Body of pancreas (tissue), 4 donors: ENCODE results near the gene GLT8D1.

Experiments
- POLR2A ChIP-seq, 3 donors: fragments of 450-650 bp; IDR thresholded peaks; one replicate each; pipeline ENCODE4 v1.6.1; 2016; ENCODE audit warnings: antibody characterized with exemption in 3 of 3, mild to moderate bottlenecking in 2 of 3
- TF ChIP-seq, protein P1 (sequence below), 7 experiments: fragments of 450-650 bp in 4 of 7; fragments of 200-600 bp in 3 of 7; sonication (generic) in 3 of 7; IDR thresholded peaks; one replicate each; pipeline ENCODE4 v1.5.1; 2016 to 2019; ENCODE audit warnings: antibody characterized with exemption in 7 of 7

GRCh38 chr3:52721730-52722008, 16.1 kb upstream of the GLT8D1 start:
- TF ChIP-seq, protein P1, sequence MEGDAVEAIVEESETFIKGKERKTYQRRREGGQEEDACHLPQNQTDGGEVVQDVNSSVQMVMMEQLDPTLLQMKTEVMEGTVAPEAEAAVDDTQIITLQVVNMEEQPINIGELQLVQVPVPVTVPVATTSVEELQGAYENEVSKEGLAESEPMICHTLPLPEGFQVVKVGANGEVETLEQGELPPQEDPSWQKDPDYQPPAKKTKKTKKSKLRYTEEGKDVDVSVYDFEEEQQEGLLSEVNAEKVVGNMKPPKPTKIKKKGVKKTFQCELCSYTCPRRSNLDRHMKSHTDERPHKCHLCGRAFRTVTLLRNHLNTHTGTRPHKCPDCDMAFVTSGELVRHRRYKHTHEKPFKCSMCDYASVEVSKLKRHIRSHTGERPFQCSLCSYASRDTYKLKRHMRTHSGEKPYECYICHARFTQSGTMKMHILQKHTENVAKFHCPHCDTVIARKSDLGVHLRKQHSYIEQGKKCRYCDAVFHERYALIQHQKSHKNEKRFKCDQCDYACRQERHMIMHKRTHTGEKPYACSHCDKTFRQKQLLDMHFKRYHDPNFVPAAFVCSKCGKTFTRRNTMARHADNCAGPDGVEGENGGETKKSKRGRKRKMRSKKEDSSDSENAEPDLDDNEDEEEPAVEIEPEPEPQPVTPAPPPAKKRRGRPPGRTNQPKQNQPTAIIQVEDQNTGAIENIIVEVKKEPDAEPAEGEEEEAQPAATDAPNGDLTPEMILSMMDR (IDR thresholded peaks at IDR 0.05) = no peak
- TF ChIP-seq POLR2A (IDR thresholded peaks at IDR 0.05) = no peak
